DOHH2 (cell line): ENCODE results near the gene AXIN2.

ENCODE experiments used
- H3F3A ChIP-seq: fragments of 200-600 bp; sonication (generic), shearing (Covaris generic); 2 replicates; pipeline ENCODE4 v1.6.0; 2016; ENCODE audit warnings: antibody characterized with exemption, mild to moderate bottlenecking; ENCODE audit not compliant: control insufficient read depth, insufficient read depth
- H3K27ac ChIP-seq: fragments of 200-600 bp; sonication (generic); 2 replicates; pipeline ENCODE4 v1.5.1; 2014; ENCODE audit warnings: low read depth, mild to moderate bottlenecking, low read length, moderate library complexity
- H3K27me3 ChIP-seq: fragments of 200-600 bp; sonication (generic); 2 replicates; pipeline ENCODE4 v1.6.1; 2014; ENCODE audit warnings: mild to moderate bottlenecking, low read length, mixed read lengths; ENCODE audit not compliant: control insufficient read depth
- H3K36me3 ChIP-seq: fragments of 200-600 bp; sonication (generic); 2 replicates; pipeline ENCODE4 v1.6.1; 2014; ENCODE audit warnings: mild to moderate bottlenecking, low read length, moderate library complexity, mixed read lengths; ENCODE audit not compliant: control insufficient read depth
- H3K4me1 ChIP-seq: fragments of 200-600 bp; sonication (generic); 2 replicates; pipeline ENCODE4 v1.6.1; 2014; ENCODE audit warnings: mild to moderate bottlenecking, low read length, mixed read lengths; ENCODE audit not compliant: control insufficient read depth
- H3K4me2 ChIP-seq: fragments of 200-600 bp; sonication (generic); 2 replicates; pipeline ENCODE4 v1.6.0; 2014; ENCODE audit warnings: mild to moderate bottlenecking, low read length, moderate library complexity
- H3K4me3 ChIP-seq: fragments of 200-600 bp; sonication (generic); 2 replicates; pipeline ENCODE4 v1.5.1; 2014; ENCODE audit warnings: mild to moderate bottlenecking, low read length, mixed read lengths
- H3K79me2 ChIP-seq: fragments of 200-600 bp; sonication (generic); 2 replicates; pipeline ENCODE4 v1.6.1; 2014; ENCODE audit warnings: mild to moderate bottlenecking, low read length, mixed read lengths; ENCODE audit not compliant: control insufficient read depth
- H3K9me2 ChIP-seq: fragments of 200-600 bp; sonication (generic); replicated peaks from 2 replicates; pipeline ENCODE4 v1.6.1; 2014; ENCODE audit warnings: mild to moderate bottlenecking, low read length, mixed read lengths; ENCODE audit not compliant: control insufficient read depth
- H3K9me3 ChIP-seq: fragments of 200-600 bp; sonication (generic); 2 replicates; pipeline ENCODE4 v1.6.1; 2014; ENCODE audit warnings: antibody characterized with exemption, low read length, mixed read lengths; ENCODE audit not compliant: control insufficient read depth, insufficient read depth
- H4K20me1 ChIP-seq: fragments of 200-600 bp; sonication (generic); 2 replicates; pipeline ENCODE4 v1.6.0; 2014; ENCODE audit warnings: low read depth, mild to moderate bottlenecking, antibody characterized with exemption, low read length, moderate library complexity; ENCODE audit not compliant: control insufficient read depth, insufficient read depth
- EZH2phosphoT487 ChIP-seq: fragments of 200-600 bp; sonication (generic); IDR thresholded peaks from 2 replicates; pipeline ENCODE4 v1.6.1; 2017; ENCODE audit warnings: borderline replicate concordance, mild to moderate bottlenecking, antibody characterized with exemption, low read length, moderate library complexity, mixed read lengths
- TF ChIP-seq, protein P1 (sequence below): fragments of 200-600 bp; sonication (generic); IDR thresholded peaks from one replicate; pipeline ENCODE4 v1.5.1; 2014; ENCODE audit warnings: antibody characterized with exemption, mild to moderate bottlenecking, low read depth, low read length; ENCODE audit not compliant: poor library complexity, severe bottlenecking

Gene AXIN2

DNA sequence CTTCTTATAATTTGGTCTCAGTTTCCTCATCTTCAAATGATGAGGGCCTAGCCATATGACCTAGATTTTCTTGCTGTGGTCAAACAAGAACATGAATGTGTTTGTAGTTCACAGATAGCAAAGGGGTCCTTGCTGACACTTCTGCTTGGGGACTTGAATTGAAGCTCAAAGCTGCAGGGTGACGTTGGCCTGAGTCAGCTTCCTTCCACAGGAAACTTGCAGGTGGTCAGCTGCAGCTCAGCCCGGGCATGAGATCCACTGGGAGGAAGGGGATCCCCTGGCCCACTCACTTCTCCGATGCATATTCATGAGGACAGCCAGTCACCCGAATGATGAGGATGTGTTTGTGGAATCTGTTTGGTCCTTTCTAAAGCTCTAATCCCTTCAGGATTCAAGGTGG, 42.6 kb upstream of the AXIN2 start:
- Histone ChIP-seq H3K4me3 (no peak overlapping the region), H3K27me3 (no peaks in the 10 kb centered on the region), H3K9me2 (no peaks in the 10 kb centered on the region), H3K27ac (no peak overlapping the region), H4K20me1 (no peaks in the 10 kb centered on the region), H3K9me3 (no peaks in the 10 kb centered on the region), H3K4me1 (no peaks in the 10 kb centered on the region), H3K36me3 (no peaks in the 10 kb centered on the region), H3K4me2 (no peak overlapping the region), H3F3A (no peaks in the 10 kb centered on the region), H3K79me2 (no peaks in the 10 kb centered on the region)
- TF ChIP-seq EZH2phosphoT487: no peak
- TF ChIP-seq, protein P1, sequence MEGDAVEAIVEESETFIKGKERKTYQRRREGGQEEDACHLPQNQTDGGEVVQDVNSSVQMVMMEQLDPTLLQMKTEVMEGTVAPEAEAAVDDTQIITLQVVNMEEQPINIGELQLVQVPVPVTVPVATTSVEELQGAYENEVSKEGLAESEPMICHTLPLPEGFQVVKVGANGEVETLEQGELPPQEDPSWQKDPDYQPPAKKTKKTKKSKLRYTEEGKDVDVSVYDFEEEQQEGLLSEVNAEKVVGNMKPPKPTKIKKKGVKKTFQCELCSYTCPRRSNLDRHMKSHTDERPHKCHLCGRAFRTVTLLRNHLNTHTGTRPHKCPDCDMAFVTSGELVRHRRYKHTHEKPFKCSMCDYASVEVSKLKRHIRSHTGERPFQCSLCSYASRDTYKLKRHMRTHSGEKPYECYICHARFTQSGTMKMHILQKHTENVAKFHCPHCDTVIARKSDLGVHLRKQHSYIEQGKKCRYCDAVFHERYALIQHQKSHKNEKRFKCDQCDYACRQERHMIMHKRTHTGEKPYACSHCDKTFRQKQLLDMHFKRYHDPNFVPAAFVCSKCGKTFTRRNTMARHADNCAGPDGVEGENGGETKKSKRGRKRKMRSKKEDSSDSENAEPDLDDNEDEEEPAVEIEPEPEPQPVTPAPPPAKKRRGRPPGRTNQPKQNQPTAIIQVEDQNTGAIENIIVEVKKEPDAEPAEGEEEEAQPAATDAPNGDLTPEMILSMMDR: no peak

DNA sequence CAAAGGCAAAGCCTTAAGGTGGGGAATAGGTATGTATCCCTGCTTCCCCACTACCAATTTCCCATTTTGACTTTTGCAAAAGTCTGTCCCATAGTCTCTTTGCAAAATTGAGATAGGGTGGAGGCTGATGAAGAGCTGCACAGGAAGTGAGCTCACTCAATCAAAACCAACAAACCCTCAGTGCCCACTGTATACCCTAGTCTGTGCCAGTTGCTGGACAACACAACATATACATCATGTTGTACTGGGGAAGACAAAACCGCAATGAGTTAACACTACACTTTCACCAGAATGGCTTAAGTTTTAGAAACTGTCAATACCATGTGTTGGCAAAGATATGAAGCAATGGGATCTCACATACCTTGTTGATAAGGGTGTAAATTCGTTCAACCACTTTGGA, 40.4 kb upstream of the AXIN2 start:
- Histone ChIP-seq H3K9me2 (no peaks in the 10 kb centered on the region), H4K20me1 (no peaks in the 10 kb centered on the region), H3K36me3 (no peaks in the 10 kb centered on the region), H3K4me1 (no peaks in the 10 kb centered on the region), H3K27ac (no peak overlapping the region), H3K9me3 (no peaks in the 10 kb centered on the region), H3K4me3 (no peak overlapping the region), H3K4me2 (no peak overlapping the region), H3K79me2 (no peaks in the 10 kb centered on the region), H3K27me3 (no peaks in the 10 kb centered on the region), H3F3A (no peaks in the 10 kb centered on the region)
- TF ChIP-seq, protein P1: no peak
- no peak for TF ChIP-seq EZH2phosphoT487

DNA sequence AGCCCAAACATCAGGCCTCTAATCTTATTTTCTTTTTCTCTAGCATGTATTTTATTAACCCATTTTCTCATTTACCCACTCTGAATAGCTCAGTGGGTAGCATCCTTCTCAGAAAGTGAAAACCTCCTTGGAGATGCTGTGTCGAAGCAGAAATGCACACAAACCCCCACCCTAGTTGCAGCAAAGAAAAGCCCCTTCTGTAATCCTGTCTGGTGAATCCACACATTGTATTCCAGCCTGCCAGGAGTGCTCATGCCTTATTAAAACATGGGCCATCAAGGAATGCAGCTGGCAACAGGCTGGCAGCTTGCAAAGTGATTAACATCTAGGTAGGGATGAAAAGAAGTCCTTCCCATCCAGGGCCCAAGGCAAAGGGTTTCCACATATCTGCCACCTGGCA, 39.7 kb upstream of the AXIN2 start:
- Histone ChIP-seq H3K79me2 (no peaks in the 10 kb centered on the region), H3K4me2 (no peak overlapping the region)

More for the DNA sequence above, 39.7 kb upstream of the AXIN2 start:
- H3K4me3 ChIP-seq: no peak overlapping the region
- no peaks in the 10 kb centered on the region for H3K9me3 ChIP-seq
- TF ChIP-seq, protein P1: no peak
- TF ChIP-seq EZH2phosphoT487: no peak
- H4K20me1 ChIP-seq: no peaks in the 10 kb centered on the region
- no peaks in the 10 kb centered on the region for H3K4me1 ChIP-seq
- H3K9me2 ChIP-seq: no peaks in the 10 kb centered on the region
- no peaks in the 10 kb centered on the region for H3K27me3 ChIP-seq
- H3K27ac ChIP-seq: no peak overlapping the region
- H3F3A ChIP-seq: no peaks in the 10 kb centered on the region
- H3K36me3 ChIP-seq: no peaks in the 10 kb centered on the region
